Activated CD4-positive, CD25-positive, alpha-beta regulatory T cell treated with anti-CD3 and anti-CD28 coated beads, Interleukin-2, amount 50 U/mL, for 72 hours (primary cell): ENCODE data around the gene CACNA1D.

Source experiments
- DNase-seq: peaks from one replicate; pipeline ENCODE4 v3.0.0; 2021

Gene CACNA1D

GRCh38 chr3:53581671-53582070 lies 87.3 kb downstream of the CACNA1D start:
- no peak for DNase-seq

DNA sequence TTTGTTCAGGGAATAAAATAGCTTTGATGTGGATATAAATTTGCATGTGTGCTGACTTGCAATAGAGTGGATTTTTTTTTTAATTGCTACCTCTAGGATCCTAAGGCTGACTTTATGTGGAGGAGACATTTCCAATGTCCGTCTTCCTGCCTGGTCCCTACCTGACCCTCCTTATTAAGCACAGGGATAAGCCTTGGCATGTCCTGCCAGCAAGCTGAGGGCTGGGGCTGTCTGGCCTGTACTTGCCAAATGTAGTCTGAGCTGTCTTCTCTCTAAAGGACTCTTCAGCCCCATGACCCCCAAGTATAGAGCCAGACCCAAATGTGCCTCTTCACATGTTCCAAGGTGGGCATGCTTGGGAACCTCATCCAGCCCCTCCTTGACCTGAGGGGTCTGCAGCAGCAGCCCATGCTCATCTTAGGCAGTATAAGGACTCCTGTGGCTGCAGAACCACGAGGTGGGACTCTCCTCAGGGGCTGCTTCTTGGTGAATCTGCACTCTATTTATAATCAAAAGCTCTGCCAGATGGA lies 88.8 kb downstream of the CACNA1D start:
- no peak for DNase-seq

DNA sequence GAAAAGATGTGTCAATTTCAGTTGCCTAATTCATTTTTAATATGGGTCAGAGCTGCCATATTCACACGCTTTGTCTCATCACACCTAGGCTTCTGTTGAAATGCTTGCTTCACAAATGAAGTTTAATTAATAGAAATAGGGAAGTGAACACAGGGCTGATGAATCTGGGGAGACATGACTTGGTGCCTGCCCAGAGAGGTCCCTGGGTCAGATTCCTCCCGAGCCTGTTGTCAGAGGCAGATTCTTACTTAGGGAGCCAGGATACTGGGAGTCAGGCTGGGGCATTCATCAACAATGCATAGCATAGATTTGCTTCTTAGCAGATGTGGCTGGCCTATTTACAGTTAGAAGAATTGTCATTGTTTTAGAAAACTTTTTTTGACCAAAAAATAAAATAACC lies 90.6 kb downstream of the CACNA1D start:
- DNase-seq, result no peak

DNA sequence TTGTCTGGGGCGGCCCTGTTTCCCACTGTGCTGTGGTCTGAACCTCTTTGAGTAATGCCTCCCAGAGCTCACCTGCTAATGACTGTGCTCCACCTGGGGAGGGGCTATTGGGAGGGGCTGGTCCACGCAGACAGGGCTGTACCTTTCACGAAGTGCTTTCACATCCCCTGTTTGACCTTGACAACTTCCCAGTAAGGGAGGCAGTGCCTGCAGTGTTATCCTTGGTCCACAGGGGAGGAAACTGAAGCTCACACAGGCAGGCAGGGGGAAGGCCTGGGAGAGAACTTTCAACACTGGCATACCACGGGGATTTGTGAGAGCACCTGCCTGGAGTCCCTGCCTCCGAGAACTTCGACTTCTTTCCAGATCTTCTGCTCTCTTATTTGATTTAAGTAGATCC lies 91.2 kb downstream of the CACNA1D start:
- DNase-seq, result no peak

DNA sequence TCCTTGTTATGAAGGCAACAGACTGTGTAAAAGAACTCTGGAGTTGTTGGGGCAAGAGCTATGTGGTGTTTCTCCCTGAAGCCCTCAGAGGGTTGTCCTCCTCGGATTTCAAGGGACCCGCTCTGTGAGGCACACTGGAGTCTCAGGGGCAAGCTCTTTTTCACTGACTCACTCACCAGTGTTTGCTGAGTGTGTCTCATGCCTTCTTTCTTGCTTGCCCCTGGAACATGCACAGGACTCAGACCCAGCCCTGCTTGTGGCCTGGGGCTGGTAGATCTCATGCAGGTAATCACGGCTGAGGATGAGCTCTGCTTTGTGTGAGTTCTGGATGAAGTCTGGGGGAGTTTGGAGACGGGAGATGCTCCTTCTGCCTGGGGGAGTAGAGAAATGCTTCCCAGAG lies 93.7 kb downstream of the CACNA1D start:
- no peak for DNase-seq

GRCh38 chr3:53589201-53589600 lies 94.8 kb downstream of the CACNA1D start:
- no peak for DNase-seq

GRCh38 chr3:53589806-53590205 lies 95.4 kb downstream of the CACNA1D start:
- no peak for DNase-seq

DNA sequence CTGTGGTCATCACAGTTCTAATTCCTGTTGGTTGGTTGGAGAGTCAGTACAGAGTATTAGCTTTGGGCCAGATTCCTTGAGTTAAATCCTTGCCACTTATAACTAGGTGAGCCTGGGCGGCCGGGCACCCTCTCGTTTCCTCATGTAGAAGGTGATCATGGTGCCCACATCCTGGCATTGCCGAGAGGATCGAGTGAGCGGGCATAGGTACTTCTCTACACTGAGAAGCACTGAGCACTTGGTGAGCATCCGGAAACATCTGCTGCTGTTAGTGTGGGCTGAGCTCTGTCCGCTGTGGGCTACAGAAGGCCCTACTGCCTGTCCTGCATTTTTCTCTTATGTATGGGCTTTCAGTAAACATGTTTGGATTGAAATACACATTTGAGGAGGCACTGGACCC lies 96.2 kb downstream of the CACNA1D start:
- DNase-seq, result no peak

- no peak for DNase-seq
Measured at GRCh38 chr3:53591646-53592045, 97.2 kb downstream of the CACNA1D start.

- no peak for DNase-seq
Measured at GRCh38 chr3:53592862-53593261, 98.5 kb downstream of the CACNA1D start.

- no peak for DNase-seq
Measured at GRCh38 chr3:53593611-53594010, 99.2 kb downstream of the CACNA1D start.

- no peak for DNase-seq
Measured at GRCh38 chr3:53594276-53594675, 99.9 kb downstream of the CACNA1D start.

DNA sequence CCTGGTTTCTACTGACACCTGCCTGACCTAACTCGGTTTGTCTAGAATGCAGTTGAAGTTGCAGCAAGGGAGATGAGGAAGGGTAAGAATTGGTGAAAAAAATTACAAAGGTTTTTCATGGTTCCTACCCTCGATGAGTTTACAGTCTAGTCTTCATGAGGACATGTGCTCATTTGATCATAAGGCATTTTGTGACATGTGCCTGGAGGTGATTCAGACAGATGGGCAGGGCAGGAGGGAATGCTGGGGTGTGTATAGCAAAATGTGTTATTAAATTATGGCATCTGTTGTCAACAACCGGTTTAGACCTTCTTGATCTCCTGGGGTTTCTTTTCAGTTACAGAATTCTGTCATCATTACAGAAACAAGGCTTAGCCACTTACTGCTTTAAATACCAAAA lies 101.2 kb downstream of the CACNA1D start:
- DNase-seq, result no peak

GRCh38 chr3:53597136-53597915 lies 102.9 kb downstream of the CACNA1D start:
- DNase-seq, result no peak

DNA sequence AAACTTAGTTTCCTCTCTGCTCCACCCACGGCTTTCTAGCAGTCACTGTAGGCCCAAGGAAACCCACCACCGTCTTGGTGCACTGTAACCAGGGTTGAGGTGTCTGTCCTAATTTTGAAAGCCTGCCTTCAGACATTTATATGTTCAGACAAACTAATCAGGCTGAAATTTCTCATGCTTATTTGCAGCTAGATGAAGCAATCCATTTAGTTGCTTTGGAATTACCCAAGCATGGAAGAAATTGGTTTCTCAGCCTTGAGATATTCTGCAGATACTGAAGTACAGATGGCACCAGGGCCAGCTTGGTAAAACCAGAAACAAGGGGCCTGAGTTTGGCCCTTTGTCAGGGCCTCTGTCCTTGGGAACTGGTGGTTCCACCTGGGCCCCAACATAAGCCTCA lies 105.4 kb downstream of the CACNA1D start:
- no peak for DNase-seq

DNA sequence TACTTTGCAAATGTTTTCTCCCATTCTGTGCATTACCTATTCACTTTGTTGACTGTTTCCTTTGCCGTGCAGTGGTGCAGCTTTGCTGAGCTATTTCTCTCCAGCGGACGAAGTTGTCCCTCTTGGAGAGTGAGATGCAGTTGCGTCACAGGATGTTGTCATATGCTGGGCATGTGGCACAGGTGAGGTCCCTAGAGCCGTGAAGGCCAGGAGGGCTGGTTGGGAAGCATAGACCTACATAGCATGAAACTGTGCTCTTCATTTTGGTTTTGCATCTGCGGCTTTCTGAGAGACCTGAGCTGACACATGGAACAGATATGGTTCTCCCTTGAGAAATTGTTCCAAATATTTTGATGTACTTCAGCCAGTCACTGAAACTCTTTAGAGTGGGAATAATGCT lies 108.5 kb downstream of the CACNA1D start:
- no peak for DNase-seq

DNA sequence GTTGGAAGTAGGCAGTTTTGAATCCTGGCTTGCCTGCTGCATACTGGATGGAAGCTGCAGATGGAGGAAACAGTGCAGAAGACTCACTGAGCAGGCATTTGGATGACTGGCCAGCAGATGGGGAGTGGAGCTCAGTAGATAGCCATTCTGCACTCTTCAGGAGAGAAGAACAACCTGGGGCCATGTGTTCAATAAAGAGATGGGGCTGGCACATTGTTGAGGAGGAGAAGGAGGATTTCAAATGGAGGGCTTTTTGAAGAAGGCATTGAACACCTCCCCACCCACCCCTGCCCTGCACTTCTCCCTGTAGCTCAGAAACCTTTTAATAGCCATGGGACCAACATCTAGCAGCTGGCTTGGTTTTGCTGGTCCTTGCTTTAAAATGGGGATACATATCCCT lies 109.8 kb downstream of the CACNA1D start:
- no peak for DNase-seq

DNA sequence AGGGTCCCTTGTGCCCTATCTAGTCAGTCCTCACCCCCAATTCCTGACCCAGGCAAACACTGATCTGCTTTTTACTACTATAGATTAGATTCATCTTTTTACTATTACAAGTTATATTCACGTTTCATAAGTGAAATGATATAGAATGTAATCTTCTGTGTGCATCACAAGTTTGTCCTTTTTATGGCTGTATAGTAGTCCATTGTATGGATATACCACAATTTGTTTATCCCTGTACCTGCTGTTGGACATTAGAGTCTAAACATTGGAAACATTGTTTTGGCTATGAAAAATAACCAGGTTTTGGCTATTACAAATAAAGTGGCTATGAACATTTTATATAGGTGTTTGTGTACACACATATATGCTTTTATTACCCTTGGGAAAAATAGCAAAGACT lies 112.4 kb downstream of the CACNA1D start:
- DNase-seq, result no peak

- no peak for DNase-seq
Measured at GRCh38 chr3:53612508-53612907, 118.1 kb downstream of the CACNA1D start.

- DNase-seq, result no peak
Measured at GRCh38 chr3:53613125-53613524, 118.7 kb downstream of the CACNA1D start.

GRCh38 chr3:53614307-53614706 lies 119.9 kb downstream of the CACNA1D start:
- DNase-seq, result no peak

DNA sequence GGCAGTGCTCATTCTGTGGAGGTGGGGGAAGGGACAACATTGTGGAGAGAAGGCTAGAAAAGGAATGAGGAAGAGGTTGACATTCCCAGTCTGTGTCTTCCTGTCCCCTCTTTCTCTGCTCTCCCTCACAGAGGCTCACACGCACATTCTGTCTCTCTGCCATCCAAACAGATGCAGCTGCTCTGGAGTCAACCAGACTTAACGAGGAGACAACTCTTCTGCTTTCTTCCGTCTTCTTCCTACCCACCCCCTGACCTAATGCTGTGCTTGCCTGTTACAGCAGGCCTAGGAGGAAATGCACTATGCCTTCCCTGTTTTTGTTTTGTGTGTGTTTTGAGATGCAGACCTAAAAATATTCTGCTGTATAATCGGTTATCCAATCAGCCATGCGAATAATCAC lies 121.9 kb downstream of the CACNA1D start:
- DNase-seq, result no peak

- DNase-seq, result no peak
Measured at GRCh38 chr3:53616971-53617892, 122.8 kb downstream of the CACNA1D start.
